Measurements from ENCODE around the gene HEXD. TPM values are rescaled to one million over a fixed set of nuclear protein-coding genes. Genes with fewer than 3 reads are reported as not detected.
"Not testable (repeated sequence)": the region's sequence is repeated elsewhere in the genome, so short reads cannot be mapped to it uniquely, and the experiment has no call there.

HEXD gene
- total RNA-seq, 4 donors from 2014 or later: 15.7 to 27.1 (median 20.6) TPM

GRCh38 chr17:82372249-82373071 lies 45.7 kb upstream of the HEXD start:
- H3K9me3 ChIP-seq: no peaks in the 10 kb centered on the region
- H3K4me1 ChIP-seq: peaks cover 11 to 36% (median 23%) of the 10 kb centered on the region in 4 donors
- H3K27me3 ChIP-seq: peaks cover 0 to 90% (median 51%) of the 10 kb centered on the region in 4 donors
- DNase-seq (ENCODE audit: extremely low spot score): no peak
- intact Hi-C loops (cut with DNase I): no loop called here
- peak overlapping the region in 1 of 4 donors; percentile 31 for H3K4me3 ChIP-seq
- no peak overlapping the region for H3K27ac ChIP-seq (replicated peaks in 1 of 4)
- no peak for TF ChIP-seq POLR2A (IDR thresholded peaks at IDR 0.05; ENCODE audit: low read depth)
- TF ChIP-seq POLR2AphosphoS5 (IDR thresholded peaks at IDR 0.05): no peak
- no peak for TF ChIP-seq CTCF (IDR thresholded peaks at IDR 0.05)
- no peak for TF ChIP-seq EP300 (IDR thresholded peaks at IDR 0.05)
- no peaks in the 10 kb centered on the region for H3K36me3 ChIP-seq
- 52% methylated on average over 37 of the region's 41 CpGs for WGBS

- intact Hi-C loops (cut with DNase I): not testable (repeated sequence)
- H3K27me3 ChIP-seq: peaks cover 0 to 91% (median 54%) of the 10 kb centered on the region in 4 donors
- 92% methylated on average over 10 of the region's 10 CpGs for WGBS
Observed at GRCh38 chr17:82373072-82373452, 45.1 kb upstream of the HEXD start.

GRCh38 chr17:82373731-82374625 lies 44.2 kb upstream of the HEXD start:
- TF ChIP-seq POLR2AphosphoS5 (IDR thresholded peaks at IDR 0.05): no peak
- TF ChIP-seq EP300 (IDR thresholded peaks at IDR 0.05): no peak
- no peak for TF ChIP-seq CTCF (IDR thresholded peaks at IDR 0.05)
- no peak for TF ChIP-seq POLR2A (IDR thresholded peaks at IDR 0.05; ENCODE audit: low read depth)
- Histone ChIP-seq H3K4me1 (peaks cover 11 to 36% (median 23%) of the 10 kb centered on the region in 4 donors), H3K27ac (replicated peaks in 1 of 4) (no peak overlapping the region), H3K36me3 (no peaks in the 10 kb centered on the region), H3K27me3 (peaks cover 0 to 91% (median 60%) of the 10 kb centered on the region in 4 donors), H3K9me3 (no peaks in the 10 kb centered on the region), H3K4me3 (no peak overlapping the region)
- no peak for DNase-seq (ENCODE audit: extremely low spot score)
- intact Hi-C loops (cut with DNase I): no loop called here
- WGBS: 93% methylated on average over 14 of the region's 37 CpGs

More at GRCh38 chr17:82373072-82373452, 45.1 kb upstream of the HEXD start:
- not testable (repeated sequence) for DNase-seq (ENCODE audit: extremely low spot score); H3K9me3 ChIP-seq; H3K36me3 ChIP-seq; H3K4me3 ChIP-seq; H3K27ac ChIP-seq (replicated peaks in 1 of 4)
- H3K4me1 ChIP-seq: peaks cover 11 to 36% (median 23%) of the 10 kb centered on the region in 4 donors

- intact Hi-C loops (cut with DNase I): no loop called here
- TF ChIP-seq CTCF (IDR thresholded peaks at IDR 0.05) (no peak), POLR2A (IDR thresholded peaks at IDR 0.05; ENCODE audit: low read depth) (no peak), EP300 (IDR thresholded peaks at IDR 0.05) (no peak), POLR2AphosphoS5 (IDR thresholded peaks at IDR 0.05) (no peak)
- no peak overlapping the region for H3K27ac ChIP-seq (replicated peaks in 1 of 4)
- H3K9me3 ChIP-seq: no peaks in the 10 kb centered on the region
- peaks cover 11 to 40% (median 23%) of the 10 kb centered on the region in 4 donors for H3K4me1 ChIP-seq
- no peak for DNase-seq (ENCODE audit: extremely low spot score)
- H3K4me3 ChIP-seq: no peak overlapping the region
- H3K27me3 ChIP-seq: peaks cover 0 to 92% (median 57%) of the 10 kb centered on the region in 4 donors
- 59% methylated on average over 24 of the region's 79 CpGs for WGBS
- no peaks in the 10 kb centered on the region for H3K36me3 ChIP-seq
Observed at GRCh38 chr17:82374626-82375331, 43.4 kb upstream of the HEXD start.

Data from esophagus muscularis mucosa (tissue), 4 donors.